Measurements from ENCODE around the gene SPAM1.

GRCh38 chr7:123939784-123940183 lies 14.7 kb downstream of the SPAM1 start:
- TF ChIP-seq CTCF (IDR thresholded peaks at IDR 0.05 in 8 of 11, conservative IDR thresholded peaks at IDR 0.05 in 3 of 11) (no peak), POLR2A (IDR thresholded peaks at IDR 0.05) (no peak)
